MG63 (cell line): ENCODE data around the gene ADGRA1. TPM values are rescaled to one million over a fixed set of nuclear protein-coding genes. Genes with fewer than 3 reads are reported as not detected.
"Not testable (repeated sequence)": the region's sequence is repeated elsewhere in the genome, so short reads cannot be mapped to it uniquely, and the experiment has no call there.

Source experiments
- DNase-seq: peaks from one replicate; pipeline ENCODE4 v3.0.0-alpha.2; 2020
- H3K27me3 ChIP-seq: fragments of 250-450 bp; sonication (Bioruptor Pico); 2 replicates; pipeline ENCODE4 v1.5.1; 2020; ENCODE audit warnings: mild to moderate bottlenecking, moderate library complexity
- H3K36me3 ChIP-seq: fragments of 250-450 bp; sonication (Bioruptor Pico); 2 replicates; pipeline ENCODE4 v1.5.1; 2020; ENCODE audit warnings: mild to moderate bottlenecking, moderate library complexity
- H3K4me3 ChIP-seq: fragments of 250-450 bp; sonication (Bioruptor Pico); 2 replicates; pipeline ENCODE4 v1.5.1; 2020; ENCODE audit warnings: mild to moderate bottlenecking, moderate library complexity
- H3K9me3 ChIP-seq: fragments of 250-450 bp; sonication (Bioruptor Pico); 2 replicates; pipeline ENCODE4 v1.5.1; 2020; ENCODE audit warnings: mild to moderate bottlenecking, moderate library complexity
- total RNA-seq: library from RNA; depleted of rRNA; stranded (reverse); fragments of >200 nt; shearing (Covaris generic); gene quantifications from 2 replicates; pipeline ENCODE4 v1.2.3, GENCODE V29; 2014; ENCODE audit warnings: low replicate concordance

ADGRA1 gene
- total RNA-seq, 1 experiment from 2014 or later, result not detected

DNA sequence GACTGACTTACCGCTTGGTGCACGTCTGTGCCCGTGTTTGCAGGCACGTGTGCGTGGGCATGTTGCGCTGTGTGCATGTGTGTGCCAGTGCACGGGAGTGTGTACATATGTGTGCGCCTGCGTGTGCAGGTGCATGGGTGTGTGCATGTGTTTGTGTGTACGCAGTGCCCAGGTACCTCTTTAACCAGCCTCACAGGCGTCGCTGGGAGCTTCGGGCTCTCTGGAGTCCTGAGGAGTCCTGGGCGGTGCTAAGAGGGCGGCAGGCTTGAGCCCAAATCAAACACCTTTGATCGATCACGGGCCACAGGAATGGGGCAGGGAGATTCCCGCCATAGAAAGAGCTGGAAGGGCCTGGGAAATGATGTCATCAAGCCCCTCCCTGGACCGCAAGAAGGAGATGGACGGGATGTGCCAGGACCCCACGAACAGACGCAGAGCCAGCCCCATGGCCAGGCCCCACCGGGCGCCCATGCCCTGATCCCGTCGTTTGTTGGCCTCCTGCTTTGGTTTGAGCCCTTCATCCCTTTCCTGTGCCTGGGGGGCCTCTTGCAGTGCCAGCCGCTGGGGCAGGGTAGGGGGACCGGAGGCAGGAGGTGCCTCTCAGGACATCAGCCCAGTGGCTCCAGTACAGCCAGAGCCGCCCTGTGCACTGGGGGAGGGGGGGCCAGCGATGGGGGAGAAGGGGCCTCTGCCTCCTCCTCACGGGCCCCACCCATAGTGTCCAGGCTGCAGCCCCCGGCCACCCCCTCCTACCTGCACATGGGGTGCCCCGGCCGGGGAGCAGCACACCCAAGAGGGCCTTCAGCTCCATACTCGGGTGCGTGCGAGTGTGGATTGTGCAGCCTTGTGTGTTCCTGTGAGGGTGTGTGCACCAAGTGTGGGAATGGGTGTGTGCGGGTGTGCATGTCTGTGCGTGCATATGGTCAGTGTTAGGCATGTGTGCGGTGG lies 78.1 kb downstream of the ADGRA1 start:
- Histone ChIP-seq H3K27me3 (no peaks in the 10 kb centered on the region), H3K9me3 (no peaks in the 10 kb centered on the region), H3K4me3 (no peak overlapping the region), H3K36me3 (no peaks in the 10 kb centered on the region)
- DNase-seq, result no peak

DNA sequence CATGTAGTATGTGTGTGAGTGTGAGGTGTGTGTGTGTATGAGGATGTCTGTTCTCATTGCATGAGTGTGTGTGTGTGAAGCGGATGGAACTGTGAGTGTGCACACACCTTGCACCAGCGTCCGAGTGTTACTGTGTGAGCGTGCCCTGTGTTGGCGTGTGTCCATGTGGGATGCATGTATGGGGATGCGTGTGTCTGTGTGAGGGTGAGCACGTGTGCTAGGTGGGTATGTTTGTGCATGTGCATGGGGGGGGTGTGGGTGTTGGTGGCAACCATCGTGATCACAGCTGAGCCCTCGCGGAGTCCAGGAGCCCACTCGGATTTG lies 78.7 kb downstream of the ADGRA1 start:
- H3K36me3 ChIP-seq, result no peaks in the 10 kb centered on the region
- H3K9me3 ChIP-seq, result no peaks in the 10 kb centered on the region
- H3K4me3 ChIP-seq, result no peak overlapping the region
- no peaks in the 10 kb centered on the region for H3K27me3 ChIP-seq
- DNase-seq, result no peak

DNA sequence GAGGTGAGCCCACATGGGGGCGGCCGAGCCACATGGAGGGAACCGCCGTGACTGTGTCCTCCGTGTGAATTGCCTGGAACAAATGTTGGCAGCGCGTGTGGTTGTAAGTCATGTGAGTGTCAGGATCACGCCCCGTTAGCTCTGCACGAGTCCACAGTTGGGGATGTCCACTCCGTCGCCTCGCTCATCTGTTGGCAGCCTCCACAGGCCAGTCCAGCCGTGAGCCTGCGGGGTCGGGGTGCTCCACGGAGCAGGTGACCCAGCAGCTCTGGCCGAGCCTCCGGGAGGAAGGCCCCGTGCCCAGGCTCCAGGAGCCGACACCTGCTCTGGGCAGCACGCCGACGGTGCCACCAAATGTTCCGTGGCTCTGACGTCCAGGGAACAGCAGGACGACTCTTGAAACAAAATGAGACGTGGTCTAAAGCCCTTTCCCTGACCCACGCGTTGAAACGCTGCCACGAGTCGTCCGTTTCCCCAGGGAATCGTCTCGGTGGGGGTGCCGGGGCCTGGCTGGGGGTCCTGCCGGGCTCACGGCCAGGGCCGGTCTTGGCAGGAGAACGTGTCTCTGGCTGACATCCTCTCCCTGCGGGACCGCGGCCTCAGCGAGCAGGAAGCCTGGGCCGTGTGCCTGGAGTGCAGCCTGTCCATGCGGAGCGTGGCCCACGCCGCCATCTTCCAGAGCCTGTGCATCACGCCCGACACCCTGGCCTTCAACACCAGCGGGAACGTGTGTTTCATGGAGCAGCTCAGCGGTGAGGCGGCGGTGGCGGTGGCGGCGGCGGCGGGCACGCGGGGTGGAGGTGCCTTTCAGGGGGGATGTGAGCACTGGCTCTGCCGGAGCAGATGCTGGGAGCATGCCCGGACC lies 79.3 kb downstream of the ADGRA1 start:
- no peaks in the 10 kb centered on the region for H3K9me3 ChIP-seq

DNA sequence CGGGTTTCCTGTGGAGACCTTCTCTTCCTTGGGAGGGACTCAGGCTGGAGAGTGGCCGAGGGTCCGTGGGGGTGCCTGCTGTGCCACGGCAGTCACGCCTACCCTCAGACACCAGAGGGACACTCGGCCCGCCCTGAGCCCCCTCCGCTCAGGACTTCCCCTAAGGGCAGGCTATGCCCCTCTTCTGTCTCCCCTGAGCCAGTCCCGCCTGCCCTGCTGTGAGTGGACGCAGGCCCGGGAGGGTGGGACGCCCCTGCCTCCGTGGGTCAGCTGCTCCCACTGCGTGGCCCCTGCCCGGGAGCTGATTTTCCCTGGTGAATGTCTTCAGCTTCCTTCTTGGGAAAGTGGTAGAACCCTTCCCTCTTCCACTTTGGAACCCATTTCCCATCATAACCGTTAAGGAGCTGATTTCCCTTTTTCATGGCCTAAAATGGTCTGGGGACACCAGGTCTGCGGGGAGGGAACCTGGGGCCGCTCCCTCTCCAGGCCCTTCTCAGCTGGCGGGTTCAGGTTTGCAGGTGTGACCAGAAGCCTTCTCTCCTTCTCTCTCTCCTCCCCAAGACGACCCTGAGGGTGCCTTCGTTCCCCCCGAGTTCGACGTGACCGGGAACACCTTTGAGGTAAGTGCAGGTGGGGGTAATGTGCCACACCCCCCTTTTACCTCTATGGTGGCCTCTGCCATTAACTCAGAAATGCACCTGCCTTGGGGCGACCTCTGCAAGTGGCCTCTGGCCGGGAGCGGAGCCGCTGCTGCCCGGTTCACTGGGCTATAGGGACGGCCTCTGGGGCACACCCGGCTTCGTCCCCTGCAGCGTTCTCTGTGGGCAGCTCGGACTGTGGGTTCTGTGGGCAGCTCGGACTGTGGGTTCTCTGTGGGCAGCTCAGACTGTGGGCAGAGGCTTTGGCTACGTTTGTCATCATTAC lies 80.2 kb downstream of the ADGRA1 start:
- no peak for DNase-seq
- no peaks in the 10 kb centered on the region for H3K36me3 ChIP-seq
- no peaks in the 10 kb centered on the region for H3K9me3 ChIP-seq
- no peaks in the 10 kb centered on the region for H3K27me3 ChIP-seq
- H3K4me3 ChIP-seq, result no peak overlapping the region

More for the DNA sequence above, 79.3 kb downstream of the ADGRA1 start:
- no peaks in the 10 kb centered on the region for H3K27me3 ChIP-seq
- no peaks in the 10 kb centered on the region for H3K36me3 ChIP-seq
- no peak for DNase-seq
- H3K4me3 ChIP-seq, result no peak overlapping the region

DNA sequence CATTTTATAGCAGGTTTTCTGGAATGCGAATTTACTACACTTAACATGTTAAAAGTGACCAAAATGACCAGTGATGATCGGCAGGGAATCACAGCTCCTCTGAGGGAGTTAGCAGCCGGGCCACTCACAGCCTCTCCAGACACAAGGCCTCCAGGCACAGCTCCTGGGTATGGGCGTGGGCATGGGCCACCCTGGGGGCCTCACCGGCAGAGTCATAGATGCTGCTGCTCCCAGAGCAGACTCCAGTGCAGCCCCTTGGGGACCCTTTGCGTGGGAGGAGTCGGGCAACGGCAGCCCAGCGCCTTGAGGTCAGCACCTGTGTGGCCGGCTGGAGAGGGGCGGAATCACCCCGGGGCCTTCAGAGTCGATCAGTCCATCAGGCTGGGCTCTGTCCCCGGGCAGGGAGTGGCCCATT lies 80.9 kb downstream of the ADGRA1 start:
- H3K36me3 ChIP-seq, result no peaks in the 10 kb centered on the region
- H3K9me3 ChIP-seq, result no peaks in the 10 kb centered on the region
- no peaks in the 10 kb centered on the region for H3K27me3 ChIP-seq
- H3K4me3 ChIP-seq, result no peak overlapping the region
- DNase-seq, result no peak

DNA sequence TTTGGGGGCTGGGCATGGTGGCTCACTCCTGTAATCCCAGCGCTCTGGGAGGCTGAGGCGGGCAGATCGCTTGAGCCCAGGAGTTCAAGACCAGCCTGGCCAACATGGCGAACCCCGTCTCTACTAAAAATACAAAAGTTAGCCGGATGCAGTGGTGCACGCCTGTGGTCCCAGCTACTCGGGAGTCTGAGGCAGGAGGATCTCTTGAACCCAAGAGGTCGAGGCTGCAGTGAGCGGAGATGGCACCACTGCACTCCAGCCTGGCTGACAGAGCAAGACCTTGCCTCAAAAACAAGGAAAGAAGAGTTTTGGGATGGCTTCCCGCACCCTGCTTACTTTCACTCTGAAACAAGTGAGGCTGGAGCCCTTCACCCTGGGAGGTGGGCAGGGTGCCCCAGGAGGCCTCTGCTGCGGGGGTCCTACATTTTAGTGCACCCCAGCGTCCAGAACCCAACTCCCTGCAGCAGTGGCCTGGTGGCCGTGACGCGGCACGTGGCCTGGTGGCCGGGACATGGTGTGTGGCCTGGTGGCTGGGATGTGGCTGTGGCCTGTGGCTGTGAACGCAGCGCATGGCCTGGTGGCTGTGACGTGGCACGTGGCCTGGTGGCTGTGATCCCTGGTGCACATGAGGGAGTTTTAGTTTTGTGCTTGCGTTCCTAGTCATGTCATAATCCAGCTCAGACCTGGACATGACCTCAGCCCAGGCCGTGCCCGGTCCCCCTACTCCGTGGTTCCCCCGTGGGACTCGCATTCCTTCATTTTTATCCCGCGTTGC lies 81.6 kb downstream of the ADGRA1 start:
- Histone ChIP-seq H3K27me3 (no peaks in the 10 kb centered on the region), H3K36me3 (no peaks in the 10 kb centered on the region), H3K9me3 (no peaks in the 10 kb centered on the region), H3K4me3 (no peak overlapping the region)
- no peak for DNase-seq

DNA sequence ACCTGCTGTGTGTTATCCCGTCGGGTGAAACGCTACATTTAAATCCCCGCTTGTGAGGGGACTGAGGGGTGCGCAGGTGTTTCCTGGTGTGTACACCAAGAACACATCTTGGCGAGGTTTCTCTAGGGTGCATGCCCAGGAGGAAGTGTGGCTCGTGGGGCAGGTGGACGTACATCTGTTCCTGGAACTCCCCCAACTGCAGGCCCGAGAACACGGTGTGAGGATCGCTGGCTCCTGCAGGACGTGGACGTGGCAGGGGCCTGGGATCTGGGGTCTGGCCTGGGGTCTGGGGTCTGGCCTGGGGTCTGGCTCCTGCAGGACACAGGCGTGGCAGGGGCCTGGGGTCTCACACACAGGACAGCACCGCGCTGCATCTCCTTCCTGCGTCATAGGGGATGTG lies 82.4 kb downstream of the ADGRA1 start:
- H3K9me3 ChIP-seq, result no peaks in the 10 kb centered on the region
- no peak for DNase-seq
- H3K4me3 ChIP-seq, result no peak overlapping the region
- H3K36me3 ChIP-seq, result no peaks in the 10 kb centered on the region
- H3K27me3 ChIP-seq, result no peaks in the 10 kb centered on the region

DNA sequence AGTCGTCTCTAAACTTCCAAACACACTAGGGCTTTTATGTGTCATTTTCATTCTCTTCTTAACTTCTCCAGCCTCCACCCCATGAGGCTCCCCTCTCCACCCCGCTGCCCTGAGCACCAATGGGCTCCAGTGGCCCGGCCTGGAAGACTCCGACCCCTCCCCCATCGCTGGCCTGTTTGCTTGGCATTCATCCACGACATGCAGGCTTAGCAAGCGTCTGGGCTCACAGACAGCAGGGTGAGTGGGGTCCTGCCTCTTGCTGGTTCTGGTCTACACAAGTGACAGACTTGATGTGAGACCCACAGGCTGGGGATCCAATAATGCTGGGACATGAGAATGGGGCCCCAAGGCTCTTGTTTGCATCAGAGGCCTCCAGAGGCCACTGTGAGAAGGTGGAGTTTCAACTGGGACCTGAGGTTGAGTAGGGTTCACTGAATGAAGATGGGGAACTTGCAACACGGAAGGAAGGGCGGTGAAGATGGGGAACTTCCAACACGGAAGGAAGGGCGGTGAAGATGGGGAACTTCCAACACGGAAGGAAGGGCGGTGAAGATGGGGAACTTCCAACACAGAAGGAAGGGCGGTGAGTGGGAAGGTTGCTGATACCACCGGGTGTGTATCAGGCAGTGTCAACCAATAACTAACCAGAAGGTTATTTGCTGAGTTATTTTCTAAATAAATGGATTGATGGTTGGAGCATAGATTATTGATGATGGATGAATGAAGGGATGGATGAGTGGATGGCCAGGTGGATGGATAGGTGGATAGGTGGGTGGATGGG lies 86.3 kb downstream of the ADGRA1 start:
- DNase-seq, result no peak
- no peaks in the 10 kb centered on the region for H3K9me3 ChIP-seq
- no peaks in the 10 kb centered on the region for H3K36me3 ChIP-seq
- H3K27me3 ChIP-seq, result no peaks in the 10 kb centered on the region
- no peak overlapping the region for H3K4me3 ChIP-seq

DNA sequence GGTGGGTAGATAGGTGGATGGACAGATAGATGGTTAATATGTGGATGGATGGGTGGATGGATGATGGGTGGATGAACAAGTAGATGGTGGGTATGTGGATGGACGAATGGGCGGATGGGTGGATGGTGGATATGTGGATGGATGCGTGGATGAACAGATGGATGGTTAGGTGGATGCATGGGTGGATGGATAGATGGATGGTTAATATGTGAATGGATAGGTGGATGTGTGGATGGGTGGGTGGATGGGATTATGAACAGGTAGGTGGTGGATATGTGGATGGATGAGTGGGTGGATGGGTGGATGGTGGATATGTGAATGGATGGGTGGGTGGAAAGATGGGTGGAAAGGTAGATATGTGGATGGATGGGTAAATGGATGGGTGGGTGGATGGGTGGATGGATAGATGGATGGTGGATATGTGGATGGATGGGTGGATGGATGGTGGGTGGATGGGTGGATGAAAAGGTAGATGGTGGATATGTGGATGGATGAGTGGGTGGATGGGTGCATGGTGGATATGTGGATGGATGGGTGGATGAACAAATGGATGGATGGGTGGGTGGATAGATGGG lies 87.1 kb downstream of the ADGRA1 start:
- H3K4me3 ChIP-seq, result no peak overlapping the region
- H3K27me3 ChIP-seq, result no peaks in the 10 kb centered on the region
- no peak for DNase-seq
- H3K9me3 ChIP-seq, result no peaks in the 10 kb centered on the region
- H3K36me3 ChIP-seq, result no peaks in the 10 kb centered on the region

DNA sequence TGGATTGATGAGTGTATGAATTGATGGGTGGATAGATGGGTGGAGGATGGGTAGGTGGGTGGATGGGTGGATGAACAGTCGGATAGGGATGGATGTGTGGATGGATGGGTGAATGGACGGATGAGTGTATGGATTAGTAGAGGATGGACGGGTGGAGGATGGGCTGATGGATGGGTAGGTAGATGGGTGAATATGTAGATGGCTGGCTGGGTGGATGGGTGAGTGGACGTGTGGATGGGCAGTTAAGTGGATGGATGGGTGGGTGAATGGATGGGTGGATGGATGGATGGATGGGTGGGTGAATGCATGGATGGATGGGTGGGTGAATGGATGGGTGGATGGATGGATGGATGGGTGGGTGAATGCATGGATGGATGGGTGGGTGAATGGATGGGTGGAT lies 87.9 kb downstream of the ADGRA1 start:
- H3K36me3 ChIP-seq, H3K9me3 ChIP-seq, H3K4me3 ChIP-seq, DNase-seq, H3K27me3 ChIP-seq: not testable (repeated sequence)

DNA sequence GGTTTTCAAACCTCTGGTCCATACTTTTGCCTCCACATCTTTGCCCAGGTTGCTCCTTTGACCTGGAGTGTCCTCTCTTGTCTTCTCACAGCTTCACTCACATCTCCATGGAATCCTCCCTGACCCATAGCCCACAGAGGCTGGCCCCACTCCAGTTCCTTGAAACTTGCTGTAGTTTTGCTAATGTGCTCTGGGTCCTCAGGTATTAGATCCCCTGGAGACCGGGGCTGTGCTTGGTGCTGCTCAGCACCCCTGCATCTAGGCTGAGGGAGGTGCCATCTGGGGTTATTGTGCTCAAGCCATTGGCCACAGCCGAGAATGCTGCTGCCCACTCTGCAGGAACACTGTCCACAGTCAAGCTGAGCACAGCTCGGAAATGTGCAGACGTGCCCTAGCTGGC lies 88.8 kb downstream of the ADGRA1 start:
- no peaks in the 10 kb centered on the region for H3K9me3 ChIP-seq
- H3K36me3 ChIP-seq, result no peaks in the 10 kb centered on the region
- H3K27me3 ChIP-seq, result no peaks in the 10 kb centered on the region
- DNase-seq, result no peak
- no peak overlapping the region for H3K4me3 ChIP-seq

DNA sequence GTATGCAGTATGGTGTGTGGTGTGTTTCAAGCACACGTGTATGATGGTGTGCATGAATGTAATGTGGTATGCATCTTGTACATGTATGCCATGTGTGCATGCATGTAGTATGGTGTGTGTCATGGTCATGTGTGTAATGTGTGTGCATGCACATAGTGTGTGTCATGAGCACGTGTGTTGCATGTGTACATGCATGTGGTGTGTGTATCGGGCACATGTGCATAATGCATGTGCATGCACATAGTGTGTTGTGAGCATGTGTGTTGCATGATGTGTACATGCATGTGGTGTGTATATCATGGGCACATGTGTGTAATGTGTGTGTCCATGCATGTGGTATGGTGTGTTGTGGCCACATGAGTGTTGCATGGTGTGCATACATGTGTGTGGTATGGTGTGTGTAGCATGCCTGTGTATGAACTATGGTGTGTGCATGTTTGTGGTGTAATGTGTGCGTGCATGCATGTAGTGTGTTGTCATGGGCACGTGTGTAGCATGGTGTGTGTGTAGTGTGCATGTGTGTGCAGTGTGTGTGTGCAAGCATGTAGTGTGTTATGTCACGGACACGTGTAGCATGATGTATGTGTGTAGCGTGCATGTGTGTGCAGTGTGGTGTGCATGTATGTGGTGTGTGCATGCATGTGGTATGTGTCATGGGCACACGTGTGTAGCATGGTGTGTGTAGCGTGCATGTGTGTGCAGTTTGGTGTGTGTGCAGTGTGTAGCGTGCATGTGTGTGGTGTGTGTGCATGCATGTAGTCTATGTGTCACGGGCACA lies 89.8 kb downstream of the ADGRA1 start:
- no peaks in the 10 kb centered on the region for H3K27me3 ChIP-seq
- no peaks in the 10 kb centered on the region for H3K36me3 ChIP-seq
- no peaks in the 10 kb centered on the region for H3K9me3 ChIP-seq
- no peak overlapping the region for H3K4me3 ChIP-seq
- DNase-seq, result no peak

DNA sequence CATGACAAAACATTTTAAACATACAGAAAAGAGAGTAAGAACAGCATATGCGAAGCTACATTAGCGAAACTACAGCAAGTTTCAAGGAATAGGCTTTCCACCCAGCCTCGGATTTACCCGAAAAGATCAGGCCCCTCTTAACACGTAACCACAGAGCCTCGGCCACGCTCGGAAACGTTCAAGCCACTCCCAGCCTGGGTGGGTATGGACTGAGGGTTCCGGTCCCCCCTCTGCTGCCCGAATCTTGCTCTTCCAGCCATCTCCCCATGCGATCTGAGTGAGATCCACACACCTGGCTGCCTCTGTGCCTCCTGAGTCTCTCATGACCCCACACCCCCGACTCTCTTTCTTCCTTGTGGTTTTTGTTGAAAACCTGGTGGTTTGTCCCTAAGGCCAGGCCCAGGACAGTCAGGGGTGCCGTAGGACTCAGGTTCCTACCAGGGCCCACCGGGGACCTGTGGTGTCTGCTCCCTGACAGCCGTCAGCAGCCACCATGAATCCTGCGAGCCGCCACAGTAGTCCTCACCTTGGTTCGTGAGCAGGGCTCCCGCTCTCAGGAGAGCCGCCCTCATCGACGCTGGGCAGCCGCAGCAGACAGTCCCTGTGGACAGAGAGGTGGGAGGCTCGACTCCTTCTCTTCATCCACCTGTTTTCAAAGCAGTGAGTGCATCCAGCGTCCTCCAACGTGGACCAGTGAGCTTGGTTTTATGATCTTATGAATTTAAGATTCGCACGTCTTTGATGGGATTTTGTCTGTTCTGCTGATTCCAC lies 90.8 kb downstream of the ADGRA1 start:
- Histone ChIP-seq H3K27me3 (no peaks in the 10 kb centered on the region), H3K4me3 (no peak overlapping the region), H3K36me3 (no peaks in the 10 kb centered on the region), H3K9me3 (no peaks in the 10 kb centered on the region)
- DNase-seq, result no peak

DNA sequence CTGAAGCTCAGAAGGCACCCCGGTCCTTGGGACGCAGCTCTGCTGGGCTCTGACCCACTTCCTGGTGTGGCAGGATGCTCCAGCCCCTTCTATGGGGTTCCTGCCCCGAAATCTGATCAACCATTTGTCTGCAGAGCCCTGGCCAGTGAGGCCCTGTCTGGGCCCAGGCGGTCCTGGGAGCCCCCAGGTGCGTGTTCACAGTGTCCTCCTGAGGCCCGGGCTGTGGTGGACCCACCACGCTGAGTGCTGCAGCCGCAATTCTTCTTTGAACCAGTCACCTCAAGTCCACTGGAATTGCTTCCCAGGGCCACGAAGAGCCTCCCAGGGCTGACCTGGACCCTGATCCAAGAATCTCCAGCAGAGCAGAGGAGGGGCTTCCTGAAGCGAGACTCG lies 91.4 kb downstream of the ADGRA1 start:
- H3K36me3 ChIP-seq, result no peaks in the 10 kb centered on the region

More for the DNA sequence above, 91.4 kb downstream of the ADGRA1 start:
- H3K4me3 ChIP-seq, result no peak overlapping the region
- no peaks in the 10 kb centered on the region for H3K9me3 ChIP-seq
- no peaks in the 10 kb centered on the region for H3K27me3 ChIP-seq
- DNase-seq, result no peak
